HG03025 (cell line): ENCODE data around the gene SMTNL2.
"Not testable (repeated sequence)": the region's sequence is repeated elsewhere in the genome, so short reads cannot be mapped to it uniquely, and the experiment has no call there.

Source experiments
- ATAC-seq: cut with Tn5 transposase; IDR thresholded peaks from one replicate; pipeline ENCODE4 v1.9.1; 2021; ENCODE audit warnings: mild to moderate bottlenecking, moderate library complexity; ENCODE audit not compliant: unreplicated experiment, low FRiP score

Gene SMTNL2

GRCh38 chr17:4559139-4559791, 25.1 kb upstream of the SMTNL2 start:
- ATAC-seq, result no peak

- no peak for ATAC-seq
Measured at GRCh38 chr17:4559966-4560365, 24.4 kb upstream of the SMTNL2 start.

GRCh38 chr17:4560421-4560820, 23.9 kb upstream of the SMTNL2 start, which contains the start of gene GGT6:
Gene GGT6, minus strand, starts transcription at chr17:4560577. Its CDS starts 56 bp downstream, at chr17:4560521.
- no peak for ATAC-seq

GRCh38 chr17:4560837-4561256, 23.5 kb upstream of the SMTNL2 start:
- ATAC-seq, result no peak

GRCh38 chr17:4562015-4562969, 22.0 kb upstream of the SMTNL2 start:
- no peak for ATAC-seq

GRCh38 chr17:4565209-4566141, 18.9 kb upstream of the SMTNL2 start:
- no peak for ATAC-seq

GRCh38 chr17:4566785-4567184, 17.5 kb upstream of the SMTNL2 start:
- no peak for ATAC-seq

- ATAC-seq, result no peak
Measured at GRCh38 chr17:4569591-4569990, 14.7 kb upstream of the SMTNL2 start.

GRCh38 chr17:4572131-4572530, 12.2 kb upstream of the SMTNL2 start:
- no peak for ATAC-seq

GRCh38 chr17:4573115-4573514, 11.2 kb upstream of the SMTNL2 start:
- ATAC-seq, result no peak

- ATAC-seq, result no peak
Measured at GRCh38 chr17:4573669-4574068, 10.7 kb upstream of the SMTNL2 start.

- ATAC-seq, result no peak
Measured at GRCh38 chr17:4574448-4575045, 9.8 kb upstream of the SMTNL2 start.

GRCh38 chr17:4576161-4576558, 8.2 kb upstream of the SMTNL2 start:
- ATAC-seq, result no peak

- no peak for ATAC-seq
Measured at GRCh38 chr17:4576729-4577322, 7.5 kb upstream of the SMTNL2 start.

- no peak for ATAC-seq
Measured at GRCh38 chr17:4577386-4577993, 6.8 kb upstream of the SMTNL2 start.

GRCh38 chr17:4578349-4578748, 6.0 kb upstream of the SMTNL2 start:
- not testable (repeated sequence) for ATAC-seq

- no peak for ATAC-seq
Measured at GRCh38 chr17:4579678-4580077, 4.7 kb upstream of the SMTNL2 start.

GRCh38 chr17:4580291-4580690, 4.0 kb upstream of the SMTNL2 start:
- no peak for ATAC-seq

GRCh38 chr17:4582101-4582501, 2.2 kb upstream of the SMTNL2 start:
- ATAC-seq, result no peak
